HG03045 (cell line): ENCODE measurements around the gene ACACA.

ENCODE experiments used
- ATAC-seq: cut with Tn5 transposase; IDR thresholded peaks from one replicate; pipeline ENCODE4 v1.9.1; 2021; ENCODE audit warnings: mild to moderate bottlenecking, moderate library complexity; ENCODE audit not compliant: unreplicated experiment

ACACA gene

GRCh38 chr17:37399265-37399803, 7.3 kb downstream of the ACACA start:
- no peak for ATAC-seq

GRCh38 chr17:37393352-37393751, 13.3 kb downstream of the ACACA start:
- ATAC-seq, result no peak

GRCh38 chr17:37392024-37392590, 14.5 kb downstream of the ACACA start:
- no peak for ATAC-seq

- no peak for ATAC-seq
Measured at GRCh38 chr17:37391146-37391545, 15.5 kb downstream of the ACACA start.

- no peak for ATAC-seq
Measured at GRCh38 chr17:37389160-37389559, 17.5 kb downstream of the ACACA start.

GRCh38 chr17:37388266-37388665, 18.4 kb downstream of the ACACA start:
- no peak for ATAC-seq

- ATAC-seq, result no peak
Measured at GRCh38 chr17:37386462-37386861, 20.2 kb downstream of the ACACA start.

- no peak for ATAC-seq
Measured at GRCh38 chr17:37385474-37385990, 21.1 kb downstream of the ACACA start.

GRCh38 chr17:37384560-37385149, 22.0 kb downstream of the ACACA start:
- ATAC-seq, result no peak

- no peak for ATAC-seq
Measured at GRCh38 chr17:37382056-37382455, 24.6 kb downstream of the ACACA start.

- ATAC-seq, result no peak
Measured at GRCh38 chr17:37375706-37376105, 30.9 kb downstream of the ACACA start, which contains the start of gene C17orf78. Gene C17orf78, plus strand, starts transcription at chr17:37375985. Its CDS starts 108 bp downstream, at chr17:37376093.

GRCh38 chr17:37373530-37374159, 33.0 kb downstream of the ACACA start:
- ATAC-seq, result peak; percentile 43

GRCh38 chr17:37368577-37368976, 38.1 kb downstream of the ACACA start:
- no peak for ATAC-seq

- no peak for ATAC-seq
Measured at GRCh38 chr17:37365589-37365988, 41.0 kb downstream of the ACACA start.

- no peak for ATAC-seq
Measured at GRCh38 chr17:37361543-37361942, 45.1 kb downstream of the ACACA start.

- no peak for ATAC-seq
Measured at GRCh38 chr17:37360632-37361031, 46.0 kb downstream of the ACACA start.

GRCh38 chr17:37359682-37360188, 46.9 kb downstream of the ACACA start:
- no peak for ATAC-seq

- peak; percentile 93 for ATAC-seq
Measured at GRCh38 chr17:37358830-37359681, 47.6 kb downstream of the ACACA start.

- ATAC-seq, result peak; percentile 22
Measured at GRCh38 chr17:37358098-37358829, 48.4 kb downstream of the ACACA start.
